H9 (cell line): ENCODE data around the gene PPP5C. TPM values are rescaled to one million over a fixed set of nuclear protein-coding genes. Genes with fewer than 3 reads are reported as not detected.

Experiments used
- DNase-seq: peaks from one replicate; pipeline ENCODE4 v3.0.0-alpha.2; 2017
- H2AFZ ChIP-seq: one replicate; pipeline ENCODE4 v1.6.1; 2013; ENCODE audit warnings: mild to moderate bottlenecking, low read length, control low read depth, moderate library complexity
- H2AK5ac ChIP-seq: 2 replicates; pipeline ENCODE4 v1.6.1; 2013; ENCODE audit warnings: low read length, control low read depth, mixed read lengths; ENCODE audit not compliant: insufficient read length
- H2BK120ac ChIP-seq: one replicate; pipeline ENCODE4 v1.6.1; 2013; ENCODE audit warnings: low read depth, mild to moderate bottlenecking, low read length, control low read depth, inconsistent platforms; ENCODE audit not compliant: poor library complexity, severe bottlenecking
- H2BK12ac ChIP-seq: 2 replicates; pipeline ENCODE4 v1.6.1; 2013; ENCODE audit warnings: low read length, control low read depth, mixed read lengths, low read depth; ENCODE audit not compliant: insufficient read length
- H2BK15ac ChIP-seq: 2 replicates; pipeline ENCODE4 v1.6.1; 2013; ENCODE audit warnings: low read depth, low read length, control low read depth
- H2BK20ac ChIP-seq: one replicate; pipeline ENCODE4 v1.6.1; 2013; ENCODE audit warnings: low read depth, mild to moderate bottlenecking, low read length, control low read depth, inconsistent platforms; ENCODE audit not compliant: poor library complexity, severe bottlenecking
- H2BK5ac ChIP-seq: 2 replicates; pipeline ENCODE4 v1.6.1; 2013; ENCODE audit warnings: low read length, control low read depth, mixed read lengths; ENCODE audit not compliant: insufficient read length
- H3K14ac ChIP-seq: 2 replicates; pipeline ENCODE4 v1.6.1; 2013; ENCODE audit warnings: low read length, control low read depth; ENCODE audit not compliant: insufficient read depth
- H3K18ac ChIP-seq: 2 replicates; pipeline ENCODE4 v1.6.1; 2013; ENCODE audit warnings: low read depth, mild to moderate bottlenecking, mixed read lengths, low read length, control low read depth; ENCODE audit not compliant: insufficient read length
- H3K23ac ChIP-seq: 2 replicates; pipeline ENCODE4 v1.6.1; 2013; ENCODE audit warnings: low read length, control low read depth, mixed read lengths, low read depth; ENCODE audit not compliant: insufficient read length
- H3K23me2 ChIP-seq: 2 replicates; pipeline ENCODE4 v1.6.1; 2013; ENCODE audit warnings: low read depth, mild to moderate bottlenecking, mixed read lengths, low read length, control low read depth; ENCODE audit not compliant: insufficient read length, poor library complexity, severe bottlenecking
- H3K27ac ChIP-seq: 2 replicates; pipeline ENCODE4 v1.5.1; 2013; ENCODE audit warnings: low read length, control low read depth, mixed read lengths, low read depth; ENCODE audit not compliant: insufficient read length
- H3K27me3 ChIP-seq: 2 replicates; pipeline ENCODE4 v1.6.1; 2013; ENCODE audit warnings: low read length, control low read depth, inconsistent platforms; ENCODE audit not compliant: insufficient read depth
- H3K4ac ChIP-seq: 2 replicates; pipeline ENCODE4 v1.6.1; 2013; ENCODE audit warnings: low read depth, mild to moderate bottlenecking, control low read depth, inconsistent platforms, low read length, moderate library complexity
- H3K4me1 ChIP-seq: 2 replicates; pipeline ENCODE4 v1.6.1; 2013; ENCODE audit warnings: low read length, control low read depth, inconsistent platforms; ENCODE audit not compliant: insufficient read depth
- H3K4me2 ChIP-seq: 2 replicates; pipeline ENCODE4 v1.6.1; 2013; ENCODE audit warnings: low read length, control low read depth, mixed read lengths; ENCODE audit not compliant: insufficient read length, insufficient read depth
- H3K56ac ChIP-seq: 2 replicates; pipeline ENCODE4 v1.6.1; 2013; ENCODE audit warnings: low read depth, mild to moderate bottlenecking, mixed read lengths, low read length, control low read depth; ENCODE audit not compliant: insufficient read length
- H3K79me1 ChIP-seq: 2 replicates; pipeline ENCODE4 v1.6.1; 2013; ENCODE audit warnings: low read depth, mild to moderate bottlenecking, moderate library complexity, low read length, control low read depth, inconsistent platforms; ENCODE audit not compliant: insufficient read depth, poor library complexity, severe bottlenecking
- H3K79me2 ChIP-seq: 2 replicates; pipeline ENCODE4 v1.6.1; 2013; ENCODE audit warnings: low read length, control low read depth, inconsistent platforms; ENCODE audit not compliant: insufficient read depth
- H3K9ac ChIP-seq: 2 replicates; pipeline ENCODE4 v1.6.1; 2013; ENCODE audit warnings: low read length, control low read depth, mixed read lengths; ENCODE audit not compliant: insufficient read length; ENCODE audit errors: extremely low read depth
- H3K9me3 ChIP-seq: one replicate; pipeline ENCODE4 v1.6.1; 2013; ENCODE audit warnings: low read depth, low read length, inconsistent platforms; ENCODE audit not compliant: control insufficient read depth
- H3T11ph ChIP-seq: one replicate; pipeline ENCODE4 v1.6.1; 2013; ENCODE audit warnings: mild to moderate bottlenecking, low read length, control low read depth, inconsistent platforms
- H4K20me1 ChIP-seq: one replicate; pipeline ENCODE4 v1.6.1; 2013; ENCODE audit not compliant: control insufficient read depth, insufficient read length, insufficient read depth
- H4K5ac ChIP-seq: 2 replicates; pipeline ENCODE4 v1.6.1; 2013; ENCODE audit warnings: low read depth, mild to moderate bottlenecking, mixed read lengths, low read length, control low read depth; ENCODE audit not compliant: insufficient read length
- H4K8ac ChIP-seq: replicated peaks from 2 replicates; pipeline ENCODE4 v1.6.1; 2013; ENCODE audit warnings: low read length, control low read depth, mixed read lengths, low read depth; ENCODE audit not compliant: insufficient read length
- H4K91ac ChIP-seq: 2 replicates; pipeline ENCODE4 v1.6.1; 2013; ENCODE audit warnings: low read depth, mild to moderate bottlenecking, moderate library complexity, mixed read lengths, low read length, control low read depth; ENCODE audit not compliant: insufficient read length
- H3K27ac Mint-ChIP-seq, 3 experiments: 2 replicates in 2 of 3; 3 replicates in 1 of 3; pipeline ENCODE4 v1.8.0; 2020 to 2021; ENCODE audit warnings: mixed read lengths in 3 of 3, mild to moderate bottlenecking in 1 of 3, moderate library complexity in 1 of 3
- H3K27me3 Mint-ChIP-seq: 2 replicates; pipeline ENCODE4 v1.8.0; 2021; ENCODE audit warnings: low read depth, mild to moderate bottlenecking, moderate library complexity, mixed read lengths
- H3K36me3 Mint-ChIP-seq, 3 experiments: 2 replicates in 2 of 3; 3 replicates in 1 of 3; pipeline ENCODE4 v1.8.0; 2020 to 2021; ENCODE audit warnings: low read depth in 3 of 3, mixed read lengths in 3 of 3; ENCODE audit not compliant: insufficient read depth in 1 of 3
- H3K4me1 Mint-ChIP-seq, 2 experiments: 2 replicates each; pipeline ENCODE4 v1.8.0; 2020; ENCODE audit warnings: mixed read lengths in 2 of 2
- H3K4me3 Mint-ChIP-seq, 2 experiments: 2 replicates in 1 of 2; 3 replicates in 1 of 2; pipeline ENCODE4 v1.8.0; 2020 to 2021; ENCODE audit warnings: mild to moderate bottlenecking in 2 of 2, mixed read lengths in 2 of 2, moderate library complexity in 1 of 2
- H3K9me3 Mint-ChIP-seq, 2 experiments: 2 replicates in 1 of 2; 3 replicates in 1 of 2; pipeline ENCODE4 v1.8.0; 2020; ENCODE audit warnings: mild to moderate bottlenecking in 2 of 2, mixed read lengths in 2 of 2, moderate library complexity in 1 of 2
- WGBS: extraction: QIAGEN DNeasy Blood & Tissue Kit; methylation state at CpG from one replicate; pipeline ENCODE4 v1.1.7; 2013; ENCODE audit warnings: missing lambda C conversion rate, low lambda C conversion rate, mixed read lengths; ENCODE audit not compliant: insufficient read length; ENCODE audit errors: extremely low coverage; 5-methylcytosine and 5-hydroxymethylcytosine counted together
- total RNA-seq: library from RNA; stranded (reverse); gene quantifications from 2 replicates; pipeline ENCODE4 v1.2.1, GENCODE V29; 2021
- TF ChIP-seq, protein P1 (sequence below): fragments of 200-600 bp; sonication (generic); conservative IDR thresholded peaks from 3 replicates; pipeline ENCODE4 v1.8.0; 2021; ENCODE audit warnings: antibody characterized with exemption, mild to moderate bottlenecking

Gene PPP5C
- total RNA-seq, 1 experiment from 2014 or later: 108 TPM

DNA sequence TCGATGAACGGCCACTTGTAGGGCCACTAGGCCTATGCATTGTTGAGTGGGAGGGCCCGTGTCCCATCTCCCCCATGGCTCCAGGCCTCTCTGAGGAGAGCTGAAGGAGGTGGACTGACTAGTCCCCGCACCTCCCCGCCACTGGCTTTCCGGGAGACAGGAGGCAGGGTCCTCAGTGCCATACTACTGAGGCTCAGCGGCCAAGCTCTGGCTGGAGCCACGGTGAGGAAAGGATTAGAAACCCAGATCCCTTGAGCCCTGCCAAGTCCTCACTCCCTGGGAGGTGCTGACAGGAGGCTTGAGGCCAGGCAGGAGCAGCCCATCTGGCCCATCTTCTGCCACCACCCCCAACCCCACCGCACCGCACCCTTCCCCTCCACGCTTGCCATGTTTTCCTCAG is 37.5 kb downstream of the PPP5C start:
- peak; percentile 15 for DNase-seq
- TF ChIP-seq, protein P1, sequence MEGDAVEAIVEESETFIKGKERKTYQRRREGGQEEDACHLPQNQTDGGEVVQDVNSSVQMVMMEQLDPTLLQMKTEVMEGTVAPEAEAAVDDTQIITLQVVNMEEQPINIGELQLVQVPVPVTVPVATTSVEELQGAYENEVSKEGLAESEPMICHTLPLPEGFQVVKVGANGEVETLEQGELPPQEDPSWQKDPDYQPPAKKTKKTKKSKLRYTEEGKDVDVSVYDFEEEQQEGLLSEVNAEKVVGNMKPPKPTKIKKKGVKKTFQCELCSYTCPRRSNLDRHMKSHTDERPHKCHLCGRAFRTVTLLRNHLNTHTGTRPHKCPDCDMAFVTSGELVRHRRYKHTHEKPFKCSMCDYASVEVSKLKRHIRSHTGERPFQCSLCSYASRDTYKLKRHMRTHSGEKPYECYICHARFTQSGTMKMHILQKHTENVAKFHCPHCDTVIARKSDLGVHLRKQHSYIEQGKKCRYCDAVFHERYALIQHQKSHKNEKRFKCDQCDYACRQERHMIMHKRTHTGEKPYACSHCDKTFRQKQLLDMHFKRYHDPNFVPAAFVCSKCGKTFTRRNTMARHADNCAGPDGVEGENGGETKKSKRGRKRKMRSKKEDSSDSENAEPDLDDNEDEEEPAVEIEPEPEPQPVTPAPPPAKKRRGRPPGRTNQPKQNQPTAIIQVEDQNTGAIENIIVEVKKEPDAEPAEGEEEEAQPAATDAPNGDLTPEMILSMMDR: no peak
- no peak overlapping the region for H2BK20ac ChIP-seq
- peaks cover 2 to 3% of the 10 kb centered on the region in 2 experiments; a peak in 2 of 5 replicates for H3K9me3 Mint-ChIP-seq
- no peak overlapping the region for H2BK5ac ChIP-seq
- no peak overlapping the region for H2AK5ac ChIP-seq
- H3K27me3 Mint-ChIP-seq: no peaks in the 10 kb centered on the region
- H4K91ac ChIP-seq: no peak overlapping the region
- H2BK120ac ChIP-seq: no peak overlapping the region
- no peak overlapping the region for H3K9ac ChIP-seq
- no peaks in the 10 kb centered on the region for H3K79me1 ChIP-seq
- no peak overlapping the region for H4K5ac ChIP-seq
- peak overlapping the region in 1 of 3 experiments; percentile 68; a peak in 1 of 7 replicates for H3K27ac Mint-ChIP-seq
- H2BK12ac ChIP-seq: no peak overlapping the region
- H3K14ac ChIP-seq: no peak overlapping the region
- H3K27ac ChIP-seq: no peak overlapping the region
- H3K9me3 ChIP-seq: no peaks in the 10 kb centered on the region
- no peak overlapping the region for H3K23ac ChIP-seq
- H3K27me3 ChIP-seq: no peaks in the 10 kb centered on the region
- H3K23me2 ChIP-seq: no peaks in the 10 kb centered on the region
- H3K4me2 ChIP-seq: no peak overlapping the region
- H3K4me1 Mint-ChIP-seq: no peaks in the 10 kb centered on the region; a peak in 1 of 4 replicates
- H4K8ac ChIP-seq: no peak overlapping the region
- no peak overlapping the region for H3K18ac ChIP-seq
- H3K79me2 ChIP-seq: no peaks in the 10 kb centered on the region
- H3K4ac ChIP-seq: no peak overlapping the region
- no peak overlapping the region for H3K4me3 Mint-ChIP-seq
- H3K36me3 Mint-ChIP-seq: peaks cover 55 to 93% (median 86%) of the 10 kb centered on the region in 3 experiments
- H4K20me1 ChIP-seq: no peaks in the 10 kb centered on the region
- no peak overlapping the region for H2AFZ ChIP-seq
- H3K56ac ChIP-seq: no peak overlapping the region
- H3T11ph ChIP-seq: no peak overlapping the region
- WGBS: no CpG with 5 or more reads among the region's 11 CpGs
- H2BK15ac ChIP-seq: no peak overlapping the region
- H3K4me1 ChIP-seq: no peaks in the 10 kb centered on the region
